GM18909 (cell line): Measurements from ENCODE around the gene OGDH.

ENCODE experiments used
- ATAC-seq: cut with Tn5 transposase; IDR thresholded peaks from one replicate; pipeline ENCODE4 v1.9.1; 2021; ENCODE audit warnings: mild to moderate bottlenecking; ENCODE audit not compliant: unreplicated experiment, poor library complexity

OGDH gene

DNA sequence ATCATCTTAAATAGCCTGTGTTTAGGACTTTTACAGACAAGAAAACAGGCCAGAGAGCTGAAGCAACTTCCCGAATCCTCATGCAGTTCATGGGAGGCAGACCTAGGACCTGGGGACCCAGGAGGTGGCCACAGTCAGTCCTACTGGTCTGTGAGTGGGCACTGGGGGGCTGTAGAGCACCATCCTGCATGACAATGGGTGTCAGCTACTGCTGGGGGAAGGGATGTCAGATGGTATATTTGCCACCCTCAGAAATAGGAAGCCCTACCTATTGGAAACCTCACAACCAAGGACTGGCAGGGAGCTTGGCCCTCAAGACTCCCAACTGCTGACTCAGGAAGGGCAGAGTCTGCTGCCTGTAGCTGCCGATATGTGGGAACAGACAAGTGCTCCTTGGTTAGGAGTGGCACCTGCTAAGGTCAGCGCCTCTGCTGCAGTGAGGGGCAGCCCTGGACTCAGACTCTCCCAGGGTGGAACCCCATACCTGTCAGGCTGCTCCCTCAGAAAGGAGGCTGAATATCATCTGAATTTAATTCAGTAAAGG is 29.7 kb downstream of the OGDH start:
- ATAC-seq, result no peak

DNA sequence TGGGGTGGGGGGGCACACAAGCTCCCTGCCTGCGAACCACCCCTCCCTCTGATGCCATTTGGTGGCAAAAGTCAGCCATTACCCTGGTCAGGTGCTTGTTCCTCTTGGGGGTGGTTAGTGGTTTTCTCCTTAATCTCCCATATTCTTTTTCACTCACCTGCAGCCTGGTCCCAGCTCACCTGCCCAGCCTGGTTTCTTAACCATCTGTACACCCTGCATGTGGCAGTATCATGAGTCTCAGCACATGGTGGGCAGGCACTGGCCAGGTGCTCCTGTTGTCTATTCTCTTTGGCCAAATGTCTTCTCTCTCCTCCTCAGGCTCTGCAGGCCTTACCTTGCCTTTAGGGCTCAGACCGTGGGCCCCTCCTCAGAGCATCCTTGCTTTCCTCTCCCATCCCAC is 30.5 kb downstream of the OGDH start:
- no peak for ATAC-seq

DNA sequence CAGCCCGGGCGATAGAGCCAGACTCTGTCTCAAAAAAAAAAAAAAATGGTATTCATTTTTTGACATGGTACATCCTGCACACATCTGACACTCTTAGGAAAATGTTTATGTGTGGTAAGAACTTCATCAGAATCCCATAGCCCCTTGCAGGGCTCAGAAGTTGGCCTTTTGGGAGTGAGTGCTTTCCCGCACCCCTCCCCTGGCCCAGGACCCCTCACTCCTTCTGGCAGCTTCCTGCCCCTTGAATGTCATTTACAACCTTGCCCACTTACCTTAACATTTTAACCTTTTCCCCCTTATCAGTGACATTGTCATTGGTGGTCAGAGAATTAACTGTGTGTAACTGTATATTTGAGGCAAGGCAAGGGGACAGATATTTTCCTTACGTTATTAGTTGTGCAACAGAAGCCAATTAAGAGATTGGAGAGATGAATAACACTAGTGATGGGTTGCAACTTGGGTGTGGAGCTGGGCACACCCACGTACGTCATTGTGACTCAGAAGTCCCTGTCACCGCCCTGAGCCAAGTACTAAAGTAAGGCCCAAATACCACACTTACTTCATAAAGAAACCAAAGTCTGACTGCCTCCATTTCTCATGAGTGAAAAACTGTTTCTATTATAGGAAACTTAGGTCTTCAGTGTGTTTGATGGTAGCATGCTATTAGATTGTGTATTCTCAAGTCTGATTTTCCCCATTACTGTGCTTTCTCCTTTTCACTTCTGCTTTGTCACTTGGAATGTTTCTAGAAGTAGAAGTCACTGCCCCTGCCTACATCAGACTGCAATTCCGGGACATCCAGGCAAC is 31.6 kb downstream of the OGDH start:
- peak; percentile 52 for ATAC-seq

DNA sequence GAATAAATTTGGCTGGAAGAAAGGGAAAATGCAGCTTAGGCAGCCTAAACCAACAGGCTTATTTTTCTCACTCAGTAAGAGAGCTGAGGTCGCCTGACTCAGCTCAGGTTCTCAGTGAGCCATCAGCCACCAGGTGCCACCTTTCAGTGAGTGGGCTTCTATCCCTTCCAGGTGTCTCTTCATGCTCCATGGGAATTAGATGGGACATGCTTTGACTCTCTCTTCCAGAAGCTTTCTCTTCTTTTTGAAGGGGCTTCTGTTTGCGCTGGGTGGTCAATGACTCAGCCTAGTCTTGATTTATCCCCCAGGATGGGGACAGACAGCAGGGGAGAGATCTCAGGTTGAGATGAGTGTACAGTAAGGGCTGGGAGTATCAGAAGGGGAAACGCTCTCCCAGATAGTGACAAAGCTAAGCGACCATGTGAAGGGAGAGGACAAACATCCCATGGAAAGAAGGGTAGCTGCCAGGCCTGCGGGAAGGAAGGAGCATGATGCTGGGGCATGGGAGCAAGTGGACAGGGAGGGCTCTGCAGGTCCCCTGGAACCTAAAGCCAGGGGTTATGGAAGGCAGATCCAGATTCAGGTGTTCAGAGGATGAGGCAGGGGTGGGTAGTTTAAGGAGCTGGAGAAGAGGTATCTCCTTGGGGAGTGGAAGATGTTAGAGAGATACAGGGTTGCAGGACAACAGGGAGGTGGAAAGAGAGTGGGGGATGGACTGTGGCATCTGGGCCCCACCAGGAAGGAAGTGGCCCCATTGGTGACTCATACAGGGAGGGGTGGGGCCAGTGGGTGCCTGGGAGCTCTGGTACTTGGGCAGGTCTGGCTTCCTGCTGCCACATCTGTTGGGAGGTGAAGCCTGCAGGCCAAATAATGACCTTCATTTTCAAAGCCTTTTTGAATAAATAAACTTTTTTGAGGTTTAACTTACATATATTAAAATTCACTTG is 32.5 kb downstream of the OGDH start:
- ATAC-seq, result peak; percentile 86

DNA sequence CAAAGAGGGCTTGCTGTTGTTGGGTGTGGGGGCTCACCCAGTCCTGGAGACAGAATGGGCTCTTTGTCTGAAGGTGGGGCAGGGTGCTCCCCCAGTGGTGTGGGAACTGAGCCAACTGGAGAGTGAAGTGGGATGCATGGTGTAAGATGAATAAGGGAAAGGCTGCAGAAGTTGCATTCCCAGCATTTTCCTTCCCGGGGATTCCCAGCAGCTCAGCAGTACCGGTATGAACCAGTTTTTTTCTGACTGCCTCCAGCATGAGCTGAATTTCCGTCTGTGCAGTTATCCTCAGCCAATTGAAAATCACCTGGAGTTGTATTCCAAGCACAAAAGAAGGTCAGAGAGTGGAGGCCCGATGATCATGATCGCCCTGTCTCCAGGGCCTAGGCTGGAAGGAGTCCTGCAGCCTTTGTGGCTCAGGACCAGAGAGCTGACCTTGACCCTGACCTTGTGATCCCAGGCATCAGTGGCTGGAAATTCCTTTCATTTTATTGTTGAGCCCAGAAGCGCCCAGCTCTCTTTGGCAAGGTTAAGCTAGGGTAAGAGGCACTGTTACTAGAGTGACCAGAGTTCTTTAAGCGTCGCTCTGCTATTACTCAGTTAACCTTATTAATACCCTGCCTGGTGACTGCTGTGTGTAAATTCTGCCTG is 33.4 kb downstream of the OGDH start:
- no peak for ATAC-seq

DNA sequence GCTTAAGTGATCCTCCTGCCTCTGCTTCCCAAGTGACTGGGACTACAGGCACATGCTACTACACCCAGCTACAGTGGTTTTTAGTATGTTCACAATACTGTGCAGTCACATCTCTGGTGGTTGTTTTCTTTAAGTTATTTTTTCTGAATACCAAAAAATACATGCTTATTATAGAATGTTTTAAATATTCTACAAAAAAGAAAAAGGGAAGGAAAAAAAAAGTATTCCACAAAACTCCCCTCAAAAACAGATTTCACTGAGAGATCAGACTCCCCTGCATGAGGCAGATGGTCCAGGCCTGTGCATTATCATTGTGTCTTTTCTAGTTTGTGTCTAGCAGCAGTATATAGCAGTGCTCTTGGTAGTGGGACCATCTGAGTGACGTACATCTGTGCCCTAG is 36.8 kb downstream of the OGDH start:
- ATAC-seq, result no peak

DNA sequence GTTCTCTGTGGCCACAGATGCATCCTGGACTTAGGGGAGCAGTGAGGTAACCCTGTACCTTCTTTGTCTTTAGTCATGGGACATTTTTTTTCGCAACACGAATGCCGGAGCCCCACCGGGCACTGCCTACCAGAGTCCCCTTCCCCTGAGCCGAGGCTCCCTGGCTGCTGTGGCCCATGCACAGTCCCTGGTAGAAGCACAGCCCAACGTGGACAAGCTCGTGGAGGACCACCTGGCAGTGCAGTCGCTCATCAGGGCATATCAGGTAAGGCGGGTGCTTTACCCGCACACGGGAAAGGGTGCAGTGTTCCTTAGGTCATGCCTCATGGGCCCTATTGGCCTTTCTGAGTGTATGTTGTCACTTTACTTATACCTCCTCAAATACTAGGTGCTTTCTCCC is 38.8 kb downstream of the OGDH start:
- ATAC-seq, result no peak

DNA sequence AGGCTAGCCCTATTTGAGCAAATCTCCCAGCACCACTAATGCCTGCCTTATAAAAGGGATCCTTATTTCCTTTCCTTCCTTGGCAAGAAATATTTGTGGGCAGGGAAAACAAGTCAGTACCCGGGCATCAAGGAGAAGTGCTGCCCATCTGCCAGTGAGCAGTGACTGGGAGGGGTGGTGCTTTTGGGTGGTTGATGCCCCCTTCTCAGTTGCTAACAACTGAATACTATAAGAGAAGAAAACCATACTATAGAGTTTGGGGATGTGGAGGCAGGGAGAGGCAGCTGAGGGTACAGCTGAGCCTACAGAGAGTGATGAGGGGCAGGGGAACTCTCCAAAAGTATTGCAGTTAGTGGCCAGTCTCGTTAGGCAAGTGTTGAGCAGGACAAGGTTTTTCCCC is 39.3 kb downstream of the OGDH start:
- no peak for ATAC-seq

DNA sequence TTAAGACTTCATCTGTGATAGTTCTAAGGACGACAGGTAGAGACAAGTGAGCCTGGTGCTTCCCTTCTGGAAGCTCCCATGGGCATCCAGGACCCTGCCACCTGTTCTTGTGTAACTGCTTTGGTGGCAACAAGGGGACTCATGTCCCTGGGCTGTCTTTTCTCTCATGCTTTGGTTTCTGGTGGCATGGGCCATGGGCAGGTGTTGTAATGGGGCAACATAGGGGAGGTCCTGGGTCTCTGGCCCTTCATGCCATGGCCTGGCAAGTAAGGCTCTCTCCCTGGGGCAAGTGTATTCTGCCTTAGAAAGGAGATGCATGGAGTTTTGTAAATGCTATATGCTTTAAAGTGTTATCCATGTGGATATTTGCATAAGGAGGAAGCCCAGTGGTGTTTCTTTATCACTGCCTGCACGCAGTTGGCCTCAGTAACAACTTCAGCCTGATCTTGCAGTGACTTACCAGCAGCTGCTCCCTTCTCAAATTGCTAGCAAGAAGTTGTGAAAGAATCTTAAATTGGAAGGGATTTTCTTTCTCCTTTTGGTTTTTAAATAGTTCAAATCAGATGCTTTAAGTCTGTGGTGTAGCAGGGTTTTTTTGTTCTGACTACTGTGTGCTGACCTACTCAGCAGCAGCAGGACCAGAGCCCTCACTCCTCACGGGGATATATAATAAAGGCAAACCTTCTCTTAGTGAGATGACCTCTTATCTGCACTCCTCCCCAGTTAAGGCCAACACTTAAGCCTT is 39.9 kb downstream of the OGDH start:
- ATAC-seq, result no peak

DNA sequence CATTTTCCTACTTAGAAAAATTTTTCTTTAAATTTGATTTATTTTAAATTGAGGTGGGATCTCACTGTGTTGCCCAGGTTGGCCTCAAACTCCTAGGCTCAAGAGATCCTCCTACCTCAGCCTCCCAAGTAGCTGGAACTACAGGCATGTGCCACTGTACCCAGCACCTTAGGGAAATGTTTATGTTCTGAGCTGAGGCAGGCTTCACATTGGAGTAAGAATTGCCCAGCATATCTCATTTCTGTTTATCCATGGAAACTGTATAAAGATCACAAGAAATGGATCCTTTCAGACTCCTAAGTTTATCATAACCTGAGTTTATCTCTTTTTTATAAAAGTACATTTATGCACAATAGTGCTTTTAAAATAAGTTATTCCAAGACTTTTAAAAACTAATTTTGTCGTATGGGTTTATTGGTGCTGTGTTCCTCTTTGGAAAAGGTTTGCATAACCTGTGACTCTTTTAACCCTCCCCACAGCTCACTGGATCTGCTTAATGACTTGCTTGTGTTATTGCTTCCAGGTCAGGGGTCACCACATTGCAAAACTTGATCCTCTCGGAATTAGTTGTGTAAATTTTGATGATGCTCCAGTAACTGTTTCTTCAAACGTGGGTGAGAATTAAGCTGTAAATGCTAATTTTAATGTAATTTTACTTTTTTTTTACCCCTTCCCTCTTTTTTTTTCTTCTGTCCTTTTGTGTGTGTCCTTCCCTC is 40.7 kb downstream of the OGDH start:
- no peak for ATAC-seq

DNA sequence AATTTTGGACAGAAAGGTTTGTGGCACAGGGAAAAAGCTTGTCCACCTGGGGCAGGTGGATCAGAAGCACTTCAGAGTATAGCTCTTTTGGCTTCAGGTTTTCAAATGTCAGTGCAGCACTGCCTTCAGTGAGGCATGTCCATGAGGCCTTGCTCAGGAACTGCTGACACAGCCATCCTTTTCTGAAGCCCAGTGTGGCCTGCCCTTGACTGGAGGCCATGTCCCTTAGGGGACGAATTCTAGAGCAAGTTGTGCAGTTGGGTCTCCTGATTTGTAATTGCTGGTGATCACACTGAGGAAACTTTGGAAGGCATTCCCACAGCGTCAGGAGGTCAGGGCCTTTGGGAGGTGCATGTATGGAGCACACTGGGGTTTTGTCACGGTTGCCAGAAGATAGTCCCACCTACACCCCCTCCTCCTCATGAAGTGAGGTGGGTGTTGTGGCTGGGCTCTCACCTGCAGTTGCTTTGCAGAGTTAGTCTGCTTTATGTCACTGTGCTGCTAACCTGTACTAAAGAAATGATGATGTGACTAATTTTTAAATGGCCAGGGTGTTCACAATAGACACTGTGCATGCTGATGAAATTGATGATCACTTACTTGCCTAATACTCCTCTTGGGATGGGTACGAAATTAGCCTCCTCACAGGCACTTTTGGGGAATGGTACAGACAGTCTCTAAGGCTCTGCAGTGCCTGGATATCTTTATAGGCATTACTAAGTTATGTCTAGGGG is 41.7 kb downstream of the OGDH start:
- ATAC-seq, result no peak

DNA sequence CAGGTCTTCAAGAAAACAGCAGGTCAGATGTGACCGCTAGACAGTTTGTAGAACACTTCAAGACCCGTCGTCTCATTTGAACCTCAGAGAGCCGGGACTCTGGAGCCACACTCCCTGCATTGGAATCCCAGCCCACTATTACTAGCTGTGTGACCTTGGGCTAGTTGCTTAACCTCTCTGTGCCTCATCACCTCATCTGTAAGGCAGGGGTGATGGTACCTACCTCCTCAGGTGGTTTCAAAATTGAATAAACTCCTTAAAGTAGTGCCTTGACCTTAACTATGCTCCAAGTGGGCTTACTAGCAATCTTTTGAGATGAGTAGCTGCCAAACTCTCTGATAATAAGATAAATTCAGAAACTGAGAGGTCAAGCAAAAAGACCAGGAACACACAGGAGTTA is 43.8 kb downstream of the OGDH start:
- ATAC-seq, result no peak

DNA sequence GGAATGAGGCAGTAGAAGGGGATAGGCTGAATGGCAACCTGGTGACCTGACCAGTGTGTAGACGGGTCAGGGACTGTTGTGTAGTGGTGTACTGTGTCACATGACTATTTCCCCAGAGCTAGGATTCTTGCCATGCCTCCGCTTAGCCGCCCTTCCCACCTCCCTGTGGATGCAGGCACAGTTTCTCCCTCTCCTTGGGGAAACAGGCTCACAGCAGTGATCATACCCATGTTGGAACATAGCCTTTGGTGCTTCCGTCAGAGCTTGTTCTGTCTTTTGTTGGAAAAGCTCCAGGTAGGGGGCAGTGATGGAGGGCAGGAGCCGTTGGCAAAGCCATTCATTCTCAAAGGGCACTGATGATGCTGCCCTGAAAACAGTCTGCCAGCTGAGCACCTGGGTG is 44.3 kb downstream of the OGDH start:
- no peak for ATAC-seq

DNA sequence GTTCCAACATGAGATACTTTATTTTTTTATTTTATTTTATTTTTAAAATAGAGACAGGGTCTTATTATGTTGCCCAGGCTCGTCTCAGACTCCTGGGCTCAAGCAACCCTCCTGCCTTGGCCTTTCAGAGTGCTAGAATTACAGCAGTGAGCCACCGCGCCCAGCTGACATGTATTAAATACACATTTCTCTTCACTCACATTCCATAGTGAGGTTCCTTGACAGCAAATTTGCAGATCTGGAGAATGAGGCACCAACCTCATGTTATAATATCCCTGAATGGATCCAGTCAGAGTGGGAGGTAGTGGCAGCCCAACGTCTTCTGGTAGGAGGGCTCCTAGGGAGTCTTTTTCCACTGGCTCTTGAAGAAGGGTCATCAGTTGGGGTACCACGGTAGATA is 46.1 kb downstream of the OGDH start:
- ATAC-seq, result no peak

DNA sequence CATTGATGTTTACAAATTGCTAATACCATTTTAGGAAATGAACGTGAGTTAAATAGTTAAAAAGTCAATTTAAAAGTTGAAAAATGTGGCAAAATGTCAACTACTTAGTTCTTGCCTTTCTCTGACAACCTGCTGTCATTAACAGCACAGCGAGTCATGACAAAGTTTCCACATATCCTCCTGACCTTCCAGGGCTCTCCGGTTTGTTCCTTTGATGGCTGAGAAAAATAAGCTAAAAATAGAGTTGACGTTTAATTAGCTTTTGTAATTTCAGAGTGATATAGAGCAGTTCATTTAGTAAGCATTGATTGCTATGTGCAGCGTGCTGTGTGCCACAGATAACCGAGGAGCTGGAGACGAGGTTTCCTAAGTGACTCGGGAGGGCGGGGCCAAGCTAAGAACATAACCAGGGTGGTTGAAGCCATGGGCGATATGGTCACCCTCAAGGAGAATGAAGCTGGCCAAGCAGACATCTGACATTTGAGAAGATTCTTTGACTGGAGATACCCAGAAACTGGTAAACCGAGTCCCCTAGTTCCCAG is 47.9 kb downstream of the OGDH start:
- ATAC-seq, result no peak

DNA sequence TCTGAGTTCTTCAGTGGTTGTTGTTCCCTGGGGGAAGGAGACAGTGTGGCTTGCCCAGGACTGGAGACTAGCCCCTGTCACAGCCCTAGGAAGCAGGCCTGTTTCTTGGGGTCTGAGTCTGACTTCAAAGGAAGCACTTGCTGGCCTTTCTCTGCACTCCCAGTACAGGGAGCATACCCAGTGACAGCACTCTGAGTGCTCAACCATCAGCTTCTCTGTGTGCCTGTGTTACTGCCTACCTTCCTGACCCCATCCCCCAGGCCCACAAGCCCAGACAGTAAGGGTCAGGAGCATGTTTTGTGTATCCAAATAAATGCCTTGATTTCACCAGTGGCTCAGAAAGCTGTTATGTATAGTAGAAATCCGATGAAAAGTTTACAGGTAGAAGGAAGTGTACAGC is 48.9 kb downstream of the OGDH start:
- ATAC-seq, result no peak

DNA sequence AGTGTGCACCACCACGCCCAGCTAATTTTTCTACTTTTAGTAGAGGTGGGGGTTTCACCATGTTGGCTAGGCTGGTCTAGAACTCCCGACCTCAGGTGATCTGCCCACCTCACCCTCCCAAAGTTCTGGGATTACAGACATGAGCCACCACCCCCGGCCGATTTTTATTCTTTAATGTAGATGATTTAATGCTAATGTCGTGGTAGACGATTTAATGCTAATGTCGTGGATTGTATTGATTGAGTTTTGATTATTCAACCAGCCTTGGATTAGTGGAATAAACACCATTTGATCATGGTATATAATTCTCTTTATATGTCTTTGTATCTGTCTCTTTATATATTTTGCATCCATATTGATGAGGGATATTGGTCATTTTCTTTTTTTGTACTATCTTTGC is 52.6 kb downstream of the OGDH start:
- ATAC-seq, result no peak

DNA sequence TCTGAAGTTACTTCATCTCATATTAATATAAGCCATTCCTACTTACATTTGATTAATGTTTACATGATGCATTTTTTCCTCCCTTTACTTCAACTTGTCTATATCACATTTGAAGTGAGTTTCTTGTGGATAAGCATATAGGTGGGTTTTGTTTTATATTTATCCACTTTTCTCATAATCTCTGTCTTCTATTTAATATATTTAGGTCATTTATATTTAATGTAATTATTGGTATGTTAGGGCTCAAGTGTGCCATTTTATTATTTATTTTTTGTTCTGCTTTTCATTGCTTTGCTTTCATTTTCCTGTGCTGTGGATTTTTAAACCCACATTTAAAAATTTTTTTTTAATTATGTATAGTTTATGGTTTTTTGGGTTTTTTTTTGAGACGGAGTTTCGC is 54.8 kb downstream of the OGDH start:
- no peak for ATAC-seq
